CD8-positive, alpha-beta memory T cell (primary cell): ENCODE data around the gene A4GALT. TPM values are rescaled to one million over a fixed set of nuclear protein-coding genes. Genes with fewer than 3 reads are reported as not detected.

Experiments
- CTCF ChIA-PET: fragments of 350-600 bp; sonication (Branson Sonifier 250); formaldehyde crosslinking; loops from one replicate; lab custom pipeline; 2021; ENCODE audit warnings: antibody characterized with exemption; lab: Charles Lee
- POLR2A ChIA-PET: fragments of 350-600 bp; sonication (Branson Sonifier 250); formaldehyde crosslinking; loops from one replicate; lab custom pipeline; 2021; ENCODE audit warnings: antibody characterized with exemption; lab: Charles Lee
- DNase-seq, 5 donors: peaks; one replicate each; pipeline versions ENCODE4 v3.0.0 to v3.0.0-alpha.2; 2020 to 2022; ENCODE audit warnings: mixed read lengths in 1 of 5
- H3K27ac ChIP-seq: one replicate; pipeline ENCODE4 v1.7.0; 2013; ENCODE audit warnings: low read depth, mild to moderate bottlenecking, low read length, moderate library complexity
- H3K27me3 ChIP-seq: 2 replicates; pipeline ENCODE4 v1.7.0; 2013; ENCODE audit warnings: low read length, mild to moderate bottlenecking; ENCODE audit not compliant: insufficient read depth, poor library complexity, severe bottlenecking
- H3K36me3 ChIP-seq: 2 replicates; pipeline ENCODE4 v1.7.0; 2013; ENCODE audit warnings: mild to moderate bottlenecking, low read length, moderate library complexity; ENCODE audit not compliant: insufficient read depth
- H3K4me1 ChIP-seq: 2 replicates; pipeline ENCODE4 v1.7.0; 2013; ENCODE audit warnings: mild to moderate bottlenecking, low read length, moderate library complexity; ENCODE audit not compliant: insufficient read depth
- H3K4me3 ChIP-seq: 2 replicates; pipeline ENCODE4 v1.7.0; 2013; ENCODE audit warnings: mild to moderate bottlenecking, low read length
- H3K9me3 ChIP-seq: 2 replicates; pipeline ENCODE4 v1.7.0; 2013; ENCODE audit warnings: mild to moderate bottlenecking, low read length
- H3K27ac Mint-ChIP-seq, 8 donors: one replicate each; pipeline ENCODE4 v1.8.0; 2020 to 2021; ENCODE audit warnings: mixed read lengths in 8 of 8, mild to moderate bottlenecking in 6 of 8, inconsistent platforms in 3 of 8, moderate library complexity in 3 of 8
- H3K27me3 Mint-ChIP-seq, 2 donors: one replicate each; pipeline ENCODE4 v1.8.0; 2020 to 2021; ENCODE audit warnings: mixed read lengths in 2 of 2, mild to moderate bottlenecking in 1 of 2, moderate library complexity in 1 of 2
- H3K36me3 Mint-ChIP-seq, 3 donors: one replicate each; pipeline ENCODE4 v1.8.0; 2020 to 2021; ENCODE audit warnings: mixed read lengths in 3 of 3, inconsistent platforms in 1 of 3, mild to moderate bottlenecking in 1 of 3
- H3K4me1 Mint-ChIP-seq, 3 donors: one replicate each; pipeline ENCODE4 v1.8.0; 2020 to 2021; ENCODE audit warnings: mixed read lengths in 3 of 3, inconsistent platforms in 1 of 3, mild to moderate bottlenecking in 1 of 3
- H3K4me3 Mint-ChIP-seq, 7 donors: one replicate each; pipeline ENCODE4 v1.8.0; 2020 to 2021; ENCODE audit warnings: mixed read lengths in 7 of 7, mild to moderate bottlenecking in 6 of 7, moderate library complexity in 4 of 7, inconsistent platforms in 2 of 7
- H3K9me3 Mint-ChIP-seq, 5 donors: one replicate each; pipeline ENCODE4 v1.8.0; 2020 to 2022; ENCODE audit warnings: mixed read lengths in 5 of 5, mild to moderate bottlenecking in 3 of 5, moderate library complexity in 2 of 5, inconsistent platforms in 1 of 5
- polyA plus RNA-seq: library from polyadenylated mRNA; unstranded; fragments of 300-500 nt; fragmentation: Illumina TruSeq; gene quantifications from one replicate; pipeline ENCODE4 v1.2.3, GENCODE V29; 2021
- total RNA-seq, 2 experiments: library from RNA; stranded (reverse); gene quantifications; one replicate each; pipeline ENCODE4 v1.2.3, GENCODE V29; 2021

A4GALT gene
- total and polyA plus RNA-seq, 3 experiments from 2014 or later, result not detected

GRCh38 chr22:42726811-42727210, 6.1 kb upstream of the A4GALT start:
- Histone ChIP-seq H3K36me3 (no peaks in the 10 kb centered on the region), H3K4me1 (no peaks in the 10 kb centered on the region), H3K27me3 (no peaks in the 10 kb centered on the region), H3K4me3 (no peak overlapping the region), H3K27ac (no peak overlapping the region), H3K9me3 (no peaks in the 10 kb centered on the region)
- Mint-ChIP-seq H3K36me3 (no peaks in the 10 kb centered on the region), H3K4me3 (no peak overlapping the region), H3K27me3 (peaks cover 20 to 42% of the 10 kb centered on the region in 2 donors), H3K27ac (no peak overlapping the region), H3K4me1 (peaks cover 0 to under 1% (median 0%) of the 10 kb centered on the region in 3 donors), H3K9me3 (peaks cover 0 to 1% (median 0%) of the 10 kb centered on the region in 5 donors)
- DNase-seq, result no peak
- ChIA-PET CTCF (no interaction called here), POLR2A (no interaction called here)

- no peaks in the 10 kb centered on the region for H3K4me1 ChIP-seq
- no peak overlapping the region for H3K4me3 Mint-ChIP-seq
- no peak overlapping the region for H3K27ac Mint-ChIP-seq
- no peak overlapping the region for H3K4me3 ChIP-seq
- DNase-seq, result no peak
- no peaks in the 10 kb centered on the region for H3K36me3 Mint-ChIP-seq
- H3K27me3 ChIP-seq, result peaks cover 8% of the 10 kb centered on the region
- H3K27me3 Mint-ChIP-seq, result peaks cover 29 to 49% of the 10 kb centered on the region in 2 donors
- ChIA-PET POLR2A (no interaction called here), CTCF (no interaction called here)
- H3K36me3 ChIP-seq, result no peaks in the 10 kb centered on the region
- no peak overlapping the region for H3K27ac ChIP-seq
- H3K4me1 Mint-ChIP-seq, result peaks cover 6 to 10% (median 6%) of the 10 kb centered on the region in 3 donors
- H3K9me3 Mint-ChIP-seq, result peaks cover 0 to 3% (median 0%) of the 10 kb centered on the region in 5 donors
- no peaks in the 10 kb centered on the region for H3K9me3 ChIP-seq
Observed at GRCh38 chr22:42725606-42726355, 5.1 kb upstream of the A4GALT start.

GRCh38 chr22:42724062-42724461, 3.4 kb upstream of the A4GALT start:
- Mint-ChIP-seq H3K27me3 (peaks cover 37 to 55% of the 10 kb centered on the region in 2 donors), H3K36me3 (no peaks in the 10 kb centered on the region), H3K4me1 (peaks cover 6 to 18% (median 14%) of the 10 kb centered on the region in 3 donors), H3K4me3 (no peak overlapping the region), H3K9me3 (peaks cover 0 to 3% (median 0%) of the 10 kb centered on the region in 5 donors), H3K27ac (no peak overlapping the region)
- ChIA-PET CTCF (no interaction called here), POLR2A (no interaction called here)
- no peak for DNase-seq
- no peaks in the 10 kb centered on the region for H3K9me3 ChIP-seq
- no peaks in the 10 kb centered on the region for H3K36me3 ChIP-seq
- H3K4me3 ChIP-seq, result no peak overlapping the region
- H3K27ac ChIP-seq, result no peak overlapping the region
- no peaks in the 10 kb centered on the region for H3K4me1 ChIP-seq
- peaks cover 10% of the 10 kb centered on the region for H3K27me3 ChIP-seq

- H3K27ac Mint-ChIP-seq, result peak overlapping the region in 1 of 8 donors; percentile 59
- H3K27me3 Mint-ChIP-seq, result peaks cover 45 to 72% of the 10 kb centered on the region in 2 donors
- H3K9me3 Mint-ChIP-seq, result peaks cover 0 to 3% (median 0%) of the 10 kb centered on the region in 5 donors
Observed at GRCh38 chr22:42721045-42721434, 370 bp upstream of the A4GALT start.

GRCh38 chr22:42719656-42720262, 911 bp downstream of the A4GALT start:
- H3K4me3 ChIP-seq, result no peak overlapping the region
- no peak for DNase-seq
- peaks cover 15% of the 10 kb centered on the region for H3K27me3 ChIP-seq
- H3K4me1 ChIP-seq, result no peaks in the 10 kb centered on the region
- Mint-ChIP-seq H3K9me3 (peaks cover 0 to 3% (median 0%) of the 10 kb centered on the region in 5 donors), H3K27ac (no peak overlapping the region), H3K36me3 (no peaks in the 10 kb centered on the region), H3K4me1 (peaks cover 6 to 20% (median 16%) of the 10 kb centered on the region in 3 donors), H3K27me3 (peaks cover 42 to 67% of the 10 kb centered on the region in 2 donors), H3K4me3 (peak overlapping the region in 6 of 7 donors; percentile 35 to 78 (median 66))
- no peak overlapping the region for H3K27ac ChIP-seq
- ChIA-PET CTCF (no interaction called here), POLR2A (no interaction called here)
- no peaks in the 10 kb centered on the region for H3K9me3 ChIP-seq
- no peaks in the 10 kb centered on the region for H3K36me3 ChIP-seq

More at GRCh38 chr22:42721045-42721434, 370 bp upstream of the A4GALT start:
- Mint-ChIP-seq H3K4me1 (peaks cover 6 to 20% (median 16%) of the 10 kb centered on the region in 3 donors), H3K4me3 (peak overlapping the region; percentile 58 to 86 (median 72)), H3K36me3 (no peaks in the 10 kb centered on the region)
- POLR2A ChIA-PET, result no interaction called here
- CTCF ChIA-PET, result no interaction called here
- peaks cover 15% of the 10 kb centered on the region for H3K27me3 ChIP-seq
- no peaks in the 10 kb centered on the region for H3K36me3 ChIP-seq
- H3K4me3 ChIP-seq, result no peak overlapping the region
- H3K27ac ChIP-seq, result no peak overlapping the region
- H3K9me3 ChIP-seq, result no peaks in the 10 kb centered on the region
- no peaks in the 10 kb centered on the region for H3K4me1 ChIP-seq
- DNase-seq, result no peak

- peaks cover 15% of the 10 kb centered on the region for H3K27me3 ChIP-seq
- H3K27ac Mint-ChIP-seq, result peak overlapping the region in 1 of 8 donors; percentile 41
- no peaks in the 10 kb centered on the region for H3K36me3 Mint-ChIP-seq
- H3K27me3 Mint-ChIP-seq, result peaks cover 43 to 69% of the 10 kb centered on the region in 2 donors
- H3K4me1 ChIP-seq, result no peaks in the 10 kb centered on the region
- ChIA-PET POLR2A (no interaction called here), CTCF (no interaction called here)
- H3K4me1 Mint-ChIP-seq, result peaks cover 6 to 20% (median 16%) of the 10 kb centered on the region in 3 donors
- no peaks in the 10 kb centered on the region for H3K9me3 ChIP-seq
- H3K4me3 Mint-ChIP-seq, result peak overlapping the region; percentile 35 to 78 (median 63)
- H3K27ac ChIP-seq, result no peak overlapping the region
- H3K9me3 Mint-ChIP-seq, result peaks cover 0 to 3% (median 0%) of the 10 kb centered on the region in 5 donors
- H3K36me3 ChIP-seq, result no peaks in the 10 kb centered on the region
- no peak for DNase-seq
- H3K4me3 ChIP-seq, result no peak overlapping the region
Observed at GRCh38 chr22:42719133-42719532, 1.5 kb downstream of the A4GALT start.

GRCh38 chr22:42717197-42717928, 3.3 kb downstream of the A4GALT start:
- DNase-seq, result no peak
- no peak overlapping the region for H3K4me3 ChIP-seq
- peaks cover 0 to 3% (median 0%) of the 10 kb centered on the region in 5 donors for H3K9me3 Mint-ChIP-seq
- no peaks in the 10 kb centered on the region for H3K9me3 ChIP-seq
- H3K4me1 ChIP-seq, result no peaks in the 10 kb centered on the region
- H3K27me3 Mint-ChIP-seq, result peaks cover 40 to 62% of the 10 kb centered on the region in 2 donors
- H3K4me3 Mint-ChIP-seq, result no peak overlapping the region
- H3K27ac ChIP-seq, result no peak overlapping the region
- H3K27ac Mint-ChIP-seq, result no peak overlapping the region
- peaks cover 6 to 20% (median 16%) of the 10 kb centered on the region in 3 donors for H3K4me1 Mint-ChIP-seq
- no peaks in the 10 kb centered on the region for H3K36me3 ChIP-seq
- ChIA-PET POLR2A (no interaction called here), CTCF (no interaction called here)
- H3K27me3 ChIP-seq, result peaks cover 15% of the 10 kb centered on the region
- H3K36me3 Mint-ChIP-seq, result no peaks in the 10 kb centered on the region
